OCI-LY1 (cell line): Measurements from ENCODE around the gene CD55.

Experiments
- EZH2 ChIP-seq: fragments of 200-600 bp; sonication (generic), shearing (Covaris generic); IDR thresholded peaks from 2 replicates; pipeline ENCODE4 v1.8.0; 2017; ENCODE audit warnings: borderline replicate concordance, mixed run types, mild to moderate bottlenecking, antibody characterized with exemption, low read length, moderate library complexity, mixed read lengths
- TF ChIP-seq, protein P1 (sequence below): fragments of 200-600 bp; sonication (generic), shearing (Covaris generic); IDR thresholded peaks from 2 replicates; pipeline ENCODE4 v1.5.1; 2017; ENCODE audit warnings: mild to moderate bottlenecking, antibody characterized with exemption, low read length, moderate library complexity, mixed read lengths

DNA sequence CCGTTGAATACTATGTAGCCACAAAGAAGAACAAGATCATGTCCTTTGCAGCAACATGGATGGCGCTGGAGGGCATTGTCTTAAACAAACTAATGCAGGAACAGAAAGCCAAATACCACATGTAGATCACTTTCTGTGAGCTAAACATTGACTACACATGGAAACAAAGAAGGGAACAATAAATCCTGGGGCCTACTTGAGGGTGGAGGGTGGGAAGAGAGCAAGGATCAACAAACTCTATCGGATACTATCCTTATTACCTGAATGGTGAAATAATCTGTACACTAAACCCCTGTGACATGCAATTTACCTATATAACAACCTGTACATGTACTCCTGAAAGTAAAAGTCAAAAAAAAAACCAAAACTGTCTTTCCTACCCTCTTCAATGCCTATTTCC is 40.8 kb upstream of the CD55 start:
- TF ChIP-seq, protein P1, sequence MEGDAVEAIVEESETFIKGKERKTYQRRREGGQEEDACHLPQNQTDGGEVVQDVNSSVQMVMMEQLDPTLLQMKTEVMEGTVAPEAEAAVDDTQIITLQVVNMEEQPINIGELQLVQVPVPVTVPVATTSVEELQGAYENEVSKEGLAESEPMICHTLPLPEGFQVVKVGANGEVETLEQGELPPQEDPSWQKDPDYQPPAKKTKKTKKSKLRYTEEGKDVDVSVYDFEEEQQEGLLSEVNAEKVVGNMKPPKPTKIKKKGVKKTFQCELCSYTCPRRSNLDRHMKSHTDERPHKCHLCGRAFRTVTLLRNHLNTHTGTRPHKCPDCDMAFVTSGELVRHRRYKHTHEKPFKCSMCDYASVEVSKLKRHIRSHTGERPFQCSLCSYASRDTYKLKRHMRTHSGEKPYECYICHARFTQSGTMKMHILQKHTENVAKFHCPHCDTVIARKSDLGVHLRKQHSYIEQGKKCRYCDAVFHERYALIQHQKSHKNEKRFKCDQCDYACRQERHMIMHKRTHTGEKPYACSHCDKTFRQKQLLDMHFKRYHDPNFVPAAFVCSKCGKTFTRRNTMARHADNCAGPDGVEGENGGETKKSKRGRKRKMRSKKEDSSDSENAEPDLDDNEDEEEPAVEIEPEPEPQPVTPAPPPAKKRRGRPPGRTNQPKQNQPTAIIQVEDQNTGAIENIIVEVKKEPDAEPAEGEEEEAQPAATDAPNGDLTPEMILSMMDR = no peak
- no peak for TF ChIP-seq EZH2
